ENCODE data around the gene RDH16.

RDH16 gene, protein sequence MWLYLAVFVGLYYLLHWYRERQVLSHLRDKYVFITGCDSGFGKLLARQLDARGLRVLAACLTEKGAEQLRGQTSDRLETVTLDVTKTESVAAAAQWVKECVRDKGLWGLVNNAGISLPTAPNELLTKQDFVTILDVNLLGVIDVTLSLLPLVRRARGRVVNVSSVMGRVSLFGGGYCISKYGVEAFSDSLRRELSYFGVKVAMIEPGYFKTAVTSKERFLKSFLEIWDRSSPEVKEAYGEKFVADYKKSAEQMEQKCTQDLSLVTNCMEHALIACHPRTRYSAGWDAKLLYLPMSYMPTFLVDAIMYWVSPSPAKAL

DNA sequence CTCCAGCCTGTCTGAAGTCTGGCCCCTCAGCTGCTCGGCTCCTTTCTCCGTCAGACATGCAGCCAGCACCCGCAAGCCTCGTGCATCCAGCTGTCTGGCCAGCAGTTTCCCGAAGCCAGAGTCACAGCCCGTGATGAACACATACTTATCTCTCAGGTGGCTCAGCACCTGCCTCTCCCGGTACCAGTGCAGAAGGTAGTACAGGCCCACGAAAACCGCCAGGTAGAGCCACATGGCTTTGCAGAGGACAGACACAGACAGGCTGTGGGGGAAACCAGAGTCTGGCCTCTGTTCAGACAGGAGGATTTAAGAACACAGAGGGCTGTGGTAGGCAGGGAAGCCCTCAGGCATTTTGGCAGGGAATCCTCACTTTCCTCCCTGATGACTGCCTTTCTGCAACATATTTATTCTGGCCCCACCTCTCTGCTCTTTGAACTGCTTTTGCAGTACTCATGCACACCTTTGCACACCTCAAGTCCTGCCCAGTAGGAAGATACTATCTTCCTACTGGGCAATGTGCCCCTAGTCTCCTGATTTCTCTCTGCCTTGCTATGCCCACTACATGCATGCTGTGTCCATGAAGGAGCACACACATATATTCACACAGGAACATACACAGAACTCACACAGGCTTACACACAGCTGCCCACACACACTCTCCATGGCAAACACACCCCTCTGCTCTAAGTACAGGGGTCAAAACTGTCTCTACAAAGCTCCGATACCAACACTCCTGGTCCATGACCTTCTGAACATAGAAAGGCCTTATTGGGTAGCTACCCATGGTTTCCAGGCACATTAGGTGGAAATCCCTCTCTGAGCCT is at the start of gene RDH16:
RDH16 (minus strand) TSS at position 380 of the 824 bp plus-strand sequence; CDS start at position 234, 146 bp downstream.
- Histone ChIP-seq H3K4me3 (ENCODE audit: low read depth, low read length) (no peak within 1 kb of the TSS), H3K27me3 (ENCODE audit: control insufficient read depth, insufficient read depth, low read length) (no peaks in the 10 kb centered on the region), H3K9ac (ENCODE audit: low read depth, low read length) (no peak within 1 kb of the TSS), H3K9me3 (ENCODE audit: control insufficient read depth, insufficient read depth, low read length) (peaks cover 6% of the 10 kb centered on the region), H3K36me3 (ENCODE audit: control insufficient read depth, insufficient read depth, low read length) (no peaks in the 10 kb centered on the region), H3K4me1 (ENCODE audit: control insufficient read depth, insufficient read depth, low read length) (no peaks in the 10 kb centered on the region)

DNA sequence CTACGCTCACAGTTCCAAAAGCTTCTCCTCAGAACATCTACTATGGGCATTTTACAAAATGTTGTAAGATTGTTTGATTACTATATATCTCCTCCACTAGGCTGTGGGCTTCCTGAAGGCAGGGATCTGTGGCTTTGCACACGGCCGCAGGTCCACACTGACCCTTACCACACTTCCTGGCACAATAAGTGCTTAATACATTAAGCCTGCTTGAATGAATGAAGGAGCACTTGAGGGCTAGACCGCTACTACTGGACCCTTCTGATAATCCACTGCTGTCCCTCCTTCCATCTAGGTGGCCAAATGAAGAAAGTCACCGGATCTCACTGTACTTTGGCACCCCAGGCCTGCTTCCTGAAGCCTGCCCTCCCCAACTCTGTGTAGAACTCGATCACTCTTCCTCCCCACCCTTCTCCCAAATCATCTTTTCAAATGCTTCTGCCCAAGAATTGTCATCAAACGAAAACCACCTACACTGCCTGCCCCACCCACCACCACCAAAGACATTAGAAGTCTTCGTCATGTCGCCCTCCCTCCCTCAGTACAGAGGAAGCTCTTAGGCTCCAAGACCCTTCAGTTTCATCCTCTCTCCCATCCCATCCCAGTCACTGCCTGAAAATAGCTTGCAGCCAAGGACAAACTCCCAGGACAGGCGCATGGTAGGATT is 49.5 kb upstream of the RDH16 start:
- Histone ChIP-seq H3K4me1 (ENCODE audit: control insufficient read depth, insufficient read depth, low read length) (peaks cover 13% of the 10 kb centered on the region), H3K36me3 (ENCODE audit: control insufficient read depth, insufficient read depth, low read length) (peaks cover 23% of the 10 kb centered on the region), H3K4me3 (ENCODE audit: low read depth, low read length) (no peak overlapping the region), H3K27me3 (ENCODE audit: control insufficient read depth, insufficient read depth, low read length) (no peaks in the 10 kb centered on the region), H3K9ac (ENCODE audit: low read depth, low read length) (no peak overlapping the region), H3K9me3 (ENCODE audit: control insufficient read depth, insufficient read depth, low read length) (no peaks in the 10 kb centered on the region)

GRCh38 chr12:57005980-57006808 is 48.8 kb upstream of the RDH16 start, which contains the start of gene ZBTB39:
ZBTB39 (minus strand) TSS chr12:57006546; CDS start chr12:57004917, 1,629 bp downstream.
- no peaks in the 10 kb centered on the region for H3K27me3 ChIP-seq (ENCODE audit: control insufficient read depth, insufficient read depth, low read length)
- peaks cover 28% of the 10 kb centered on the region for H3K36me3 ChIP-seq (ENCODE audit: control insufficient read depth, insufficient read depth, low read length)
- H3K4me3 ChIP-seq (ENCODE audit: low read depth, low read length) = peak within 1 kb of the TSS; percentile 83
- H3K9ac ChIP-seq (ENCODE audit: low read depth, low read length) = peak within 1 kb of the TSS; percentile 62
- H3K9me3 ChIP-seq (ENCODE audit: control insufficient read depth, insufficient read depth, low read length) = no peaks in the 10 kb centered on the region
- peaks cover 13% of the 10 kb centered on the region for H3K4me1 ChIP-seq (ENCODE audit: control insufficient read depth, insufficient read depth, low read length)

GRCh38 chr12:57004651-57005050 is 47.2 kb upstream of the RDH16 start:
- Histone ChIP-seq H3K27me3 (ENCODE audit: control insufficient read depth, insufficient read depth, low read length) (no peaks in the 10 kb centered on the region), H3K9me3 (ENCODE audit: control insufficient read depth, insufficient read depth, low read length) (no peaks in the 10 kb centered on the region), H3K4me1 (ENCODE audit: control insufficient read depth, insufficient read depth, low read length) (peaks cover 1% of the 10 kb centered on the region), H3K36me3 (ENCODE audit: control insufficient read depth, insufficient read depth, low read length) (peaks cover 28% of the 10 kb centered on the region), H3K4me3 (ENCODE audit: low read depth, low read length) (no peak overlapping the region), H3K9ac (ENCODE audit: low read depth, low read length) (no peak overlapping the region)

DNA sequence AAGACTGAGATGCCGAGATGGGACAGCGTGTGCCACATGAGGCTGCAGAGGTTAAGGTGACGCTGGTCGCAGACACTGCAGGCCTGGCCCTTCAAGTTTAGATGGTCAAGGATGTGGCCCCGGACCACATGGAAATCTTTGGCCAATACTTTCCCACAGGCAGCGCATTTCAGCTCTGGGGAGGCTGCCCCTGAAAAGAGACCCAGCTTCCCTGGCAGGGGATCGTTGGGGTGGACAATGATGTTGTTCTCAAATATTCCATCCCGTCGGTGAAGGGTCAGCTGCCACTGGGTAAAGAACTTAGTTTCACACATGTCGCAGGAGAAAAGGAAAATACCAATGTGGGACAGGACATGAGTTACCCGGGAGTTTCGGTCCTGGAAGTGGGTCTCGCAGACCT is 46.0 kb upstream of the RDH16 start:
- Histone ChIP-seq H3K27me3 (ENCODE audit: control insufficient read depth, insufficient read depth, low read length) (no peaks in the 10 kb centered on the region), H3K36me3 (ENCODE audit: control insufficient read depth, insufficient read depth, low read length) (peaks cover 28% of the 10 kb centered on the region), H3K9me3 (ENCODE audit: control insufficient read depth, insufficient read depth, low read length) (no peaks in the 10 kb centered on the region), H3K4me1 (ENCODE audit: control insufficient read depth, insufficient read depth, low read length) (no peaks in the 10 kb centered on the region), H3K9ac (ENCODE audit: low read depth, low read length) (no peak overlapping the region), H3K4me3 (ENCODE audit: low read depth, low read length) (no peak overlapping the region)

- Histone ChIP-seq H3K9me3 (ENCODE audit: control insufficient read depth, insufficient read depth, low read length) (no peaks in the 10 kb centered on the region), H3K4me1 (ENCODE audit: control insufficient read depth, insufficient read depth, low read length) (no peaks in the 10 kb centered on the region), H3K36me3 (ENCODE audit: control insufficient read depth, insufficient read depth, low read length) (peaks cover 30% of the 10 kb centered on the region), H3K27me3 (ENCODE audit: control insufficient read depth, insufficient read depth, low read length) (no peaks in the 10 kb centered on the region), H3K9ac (ENCODE audit: low read depth, low read length) (no peak overlapping the region), H3K4me3 (ENCODE audit: low read depth, low read length) (no peak overlapping the region)
Measured at GRCh38 chr12:57001448-57001906, 44.1 kb upstream of the RDH16 start.

- H3K4me3 ChIP-seq (ENCODE audit: low read depth, low read length) = no peak overlapping the region
- H3K9me3 ChIP-seq (ENCODE audit: control insufficient read depth, insufficient read depth, low read length) = no peaks in the 10 kb centered on the region
- H3K9ac ChIP-seq (ENCODE audit: low read depth, low read length) = no peak overlapping the region
- no peaks in the 10 kb centered on the region for H3K27me3 ChIP-seq (ENCODE audit: control insufficient read depth, insufficient read depth, low read length)
- no peaks in the 10 kb centered on the region for H3K4me1 ChIP-seq (ENCODE audit: control insufficient read depth, insufficient read depth, low read length)
- peaks cover 36% of the 10 kb centered on the region for H3K36me3 ChIP-seq (ENCODE audit: control insufficient read depth, insufficient read depth, low read length)
Measured at GRCh38 chr12:57000393-57000792, 43.0 kb upstream of the RDH16 start.

- Histone ChIP-seq H3K9ac (ENCODE audit: low read depth, low read length) (no peak overlapping the region), H3K9me3 (ENCODE audit: control insufficient read depth, insufficient read depth, low read length) (no peaks in the 10 kb centered on the region), H3K4me3 (ENCODE audit: low read depth, low read length) (no peak overlapping the region), H3K4me1 (ENCODE audit: control insufficient read depth, insufficient read depth, low read length) (no peaks in the 10 kb centered on the region), H3K27me3 (ENCODE audit: control insufficient read depth, insufficient read depth, low read length) (no peaks in the 10 kb centered on the region), H3K36me3 (ENCODE audit: control insufficient read depth, insufficient read depth, low read length) (peaks cover 37% of the 10 kb centered on the region)
Measured at GRCh38 chr12:56999456-56999855, 42.0 kb upstream of the RDH16 start.

- H3K9ac ChIP-seq (ENCODE audit: low read depth, low read length) = no peak overlapping the region
- H3K4me3 ChIP-seq (ENCODE audit: low read depth, low read length) = no peak overlapping the region
- no peaks in the 10 kb centered on the region for H3K27me3 ChIP-seq (ENCODE audit: control insufficient read depth, insufficient read depth, low read length)
- H3K36me3 ChIP-seq (ENCODE audit: control insufficient read depth, insufficient read depth, low read length) = peaks cover 33% of the 10 kb centered on the region
- H3K4me1 ChIP-seq (ENCODE audit: control insufficient read depth, insufficient read depth, low read length) = no peaks in the 10 kb centered on the region
- no peaks in the 10 kb centered on the region for H3K9me3 ChIP-seq (ENCODE audit: control insufficient read depth, insufficient read depth, low read length)
Measured at GRCh38 chr12:56998981-56999380, 41.6 kb upstream of the RDH16 start.

GRCh38 chr12:56998316-56998715 is 40.9 kb upstream of the RDH16 start:
- Histone ChIP-seq H3K9me3 (ENCODE audit: control insufficient read depth, insufficient read depth, low read length) (no peaks in the 10 kb centered on the region), H3K9ac (ENCODE audit: low read depth, low read length) (no peak overlapping the region), H3K27me3 (ENCODE audit: control insufficient read depth, insufficient read depth, low read length) (no peaks in the 10 kb centered on the region), H3K4me1 (ENCODE audit: control insufficient read depth, insufficient read depth, low read length) (peaks cover 2% of the 10 kb centered on the region), H3K36me3 (ENCODE audit: control insufficient read depth, insufficient read depth, low read length) (peaks cover 26% of the 10 kb centered on the region), H3K4me3 (ENCODE audit: low read depth, low read length) (no peak overlapping the region)

All from iPS-15b (cell line).